ENCODE data around the gene QRFP.

Gene QRFP

DNA sequence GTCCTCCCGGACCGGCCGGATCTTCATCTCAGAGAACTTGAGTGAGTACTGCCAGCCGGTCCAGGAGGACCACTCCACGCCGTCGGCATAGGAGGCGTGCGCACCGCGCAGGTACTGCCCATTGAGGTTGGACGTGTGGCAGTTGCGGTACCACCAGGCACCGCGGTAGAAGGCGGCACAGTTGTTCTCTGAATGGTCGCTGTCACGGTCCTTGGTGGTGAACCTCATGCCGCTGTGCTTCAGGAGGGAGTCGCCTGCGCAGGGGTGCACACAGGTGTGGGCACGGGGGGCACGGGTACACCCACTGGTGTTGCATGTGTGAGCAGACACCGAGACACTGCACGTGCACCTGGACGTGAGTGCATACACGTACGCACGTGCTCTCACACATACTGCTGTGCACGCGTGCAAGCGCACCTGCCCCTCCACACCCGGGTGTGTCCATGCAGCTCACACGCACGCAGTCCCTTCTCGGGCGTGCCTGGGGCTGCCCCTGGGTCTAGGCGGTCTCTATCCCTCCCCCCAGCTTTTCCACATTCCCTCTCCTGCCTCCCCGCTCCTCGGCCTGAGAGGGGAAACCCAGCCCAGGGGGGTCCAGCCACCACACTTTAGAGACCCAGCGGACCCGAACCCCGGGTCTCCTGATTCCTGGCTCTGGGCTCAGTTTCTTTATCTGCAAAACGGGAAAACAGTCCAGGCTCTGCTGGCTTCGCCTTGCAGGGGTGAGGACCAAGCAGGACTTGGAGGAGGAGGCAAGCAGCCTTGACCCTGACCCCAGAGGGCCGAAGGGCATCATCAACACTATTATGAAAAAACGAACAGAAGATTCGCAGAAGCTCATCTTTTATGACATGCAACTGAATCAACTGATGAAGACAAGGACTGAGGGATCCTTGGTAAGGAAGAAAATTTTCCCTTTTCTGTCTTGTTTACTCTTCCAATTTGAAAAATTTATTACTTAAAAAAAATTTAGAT lies 7.7 kb upstream of the QRFP start:
- no peak for DNase-seq

DNA sequence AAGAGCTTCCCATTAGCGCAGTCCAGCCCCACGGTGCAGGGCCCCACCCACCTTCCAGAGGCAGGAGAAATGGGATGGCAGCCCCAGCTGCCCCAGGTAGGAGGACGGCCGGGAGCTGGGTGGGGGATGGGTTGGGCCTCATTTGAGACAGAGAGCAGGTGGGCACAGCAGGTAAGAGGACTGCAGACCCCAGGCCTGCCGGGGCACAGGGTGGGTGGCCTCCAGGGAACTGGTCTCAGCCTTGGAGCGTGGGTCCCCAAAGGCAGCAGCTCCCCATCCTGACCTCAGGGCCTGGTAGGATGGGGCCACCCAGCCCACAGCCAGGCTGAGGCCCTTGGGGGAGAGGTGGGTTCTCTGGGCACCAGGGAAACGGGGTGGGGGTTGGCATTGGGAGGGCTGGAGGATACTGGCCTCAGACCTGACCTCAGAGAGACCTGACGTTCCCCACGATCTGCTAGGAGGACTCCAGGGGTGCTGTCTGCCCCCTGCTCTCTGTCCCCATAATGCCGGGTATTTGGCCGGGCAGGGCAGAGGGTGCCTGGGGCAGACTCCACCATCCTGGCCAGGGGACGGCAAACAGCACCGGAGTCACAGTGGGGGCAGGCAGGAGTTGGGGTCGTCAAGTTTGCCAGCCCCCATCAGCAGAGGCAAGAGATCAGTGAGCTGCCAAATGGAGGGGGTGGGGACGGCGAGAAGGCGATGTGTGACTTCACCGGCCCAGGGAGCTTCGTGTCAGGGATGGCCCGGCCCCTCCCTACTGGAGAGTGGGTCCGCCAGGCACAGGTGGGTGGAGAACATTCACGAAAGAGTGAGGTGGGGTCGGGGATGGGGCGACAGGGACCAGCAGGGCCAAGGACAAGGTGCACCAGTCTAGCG lies 6.8 kb upstream of the QRFP start:
- DNase-seq: no peak

DNA sequence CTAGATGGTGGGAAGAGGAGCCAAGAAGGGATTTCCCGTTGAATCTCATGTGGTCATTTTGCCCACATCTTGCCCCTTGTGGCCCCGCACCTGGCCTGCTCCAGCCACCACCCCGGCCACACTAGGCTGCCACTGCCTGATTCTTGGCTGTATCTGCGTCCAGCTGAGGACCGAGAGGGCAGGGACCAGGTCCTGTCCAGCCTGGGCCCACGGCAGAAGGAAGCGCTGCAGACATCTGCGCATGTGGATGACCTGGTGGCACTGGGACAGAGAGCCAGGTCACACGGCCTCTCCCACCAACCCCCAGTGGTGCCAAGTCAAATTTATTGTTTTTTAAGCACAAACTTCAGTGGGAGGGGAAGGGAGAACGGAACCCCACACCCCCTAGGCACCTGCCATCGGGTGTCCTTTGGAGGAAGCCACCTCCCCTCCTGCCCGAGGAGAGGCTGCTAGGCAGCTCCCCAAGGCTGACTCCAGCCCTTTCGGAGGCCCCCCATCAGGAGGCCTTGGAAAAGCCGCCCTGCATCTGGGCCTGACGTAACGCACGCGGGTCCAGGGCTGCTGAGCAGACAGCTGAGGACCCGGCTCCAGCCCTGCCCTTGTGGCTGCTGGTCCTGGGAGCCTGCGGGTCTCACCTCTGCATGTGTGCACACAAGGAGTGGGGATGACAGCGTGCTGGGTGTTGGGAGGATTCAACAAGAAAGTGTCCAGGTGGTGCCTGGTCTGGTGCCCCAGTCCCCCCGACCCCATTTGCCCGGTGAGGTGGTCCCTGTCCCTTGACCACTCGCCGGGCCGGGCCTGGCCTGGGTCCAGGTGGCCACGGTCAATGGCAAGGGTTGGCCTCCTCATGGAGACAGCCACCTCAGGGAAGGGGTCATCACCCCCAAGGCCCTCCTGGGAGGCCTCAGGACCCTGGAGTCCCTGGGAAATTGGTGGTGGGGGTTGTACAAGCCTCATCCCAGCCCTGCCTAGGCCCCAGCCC lies 5.9 kb upstream of the QRFP start:
- no peak for DNase-seq

DNA sequence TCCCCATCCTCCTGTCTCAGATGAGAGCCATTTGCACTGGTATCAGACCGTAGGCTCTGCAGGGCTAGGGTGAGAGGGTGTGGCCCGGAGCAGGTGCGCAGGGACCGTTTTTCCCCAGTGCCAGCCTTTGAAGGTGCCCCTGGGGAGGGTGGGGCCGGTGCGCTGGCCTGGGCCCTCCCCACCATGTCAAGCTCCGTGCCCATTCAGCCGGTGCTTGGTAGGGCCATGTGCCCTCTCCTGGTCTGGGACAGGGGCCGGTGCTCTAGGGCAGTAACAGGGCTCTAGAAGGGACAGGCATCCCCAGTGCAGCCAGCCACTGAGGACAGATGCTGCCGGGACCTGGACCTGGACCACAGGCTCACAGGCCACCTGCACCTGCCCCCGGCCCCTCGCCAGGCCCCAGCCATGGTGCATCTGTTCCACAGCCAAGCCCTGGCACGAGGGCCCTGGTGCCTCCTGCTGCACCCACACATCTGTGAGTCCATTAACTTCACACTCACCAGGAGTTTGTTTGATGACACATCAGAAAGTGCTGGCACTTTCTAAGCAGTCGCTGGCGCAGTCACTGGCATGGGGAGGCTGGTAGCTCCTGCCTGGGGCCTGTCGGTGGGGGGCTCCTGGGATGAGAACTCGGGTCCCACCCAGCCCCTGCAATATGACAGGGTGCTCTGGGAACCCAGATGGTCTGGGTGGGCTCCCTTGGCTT lies 5.0 kb upstream of the QRFP start:
- DNase-seq: no peak

DNA sequence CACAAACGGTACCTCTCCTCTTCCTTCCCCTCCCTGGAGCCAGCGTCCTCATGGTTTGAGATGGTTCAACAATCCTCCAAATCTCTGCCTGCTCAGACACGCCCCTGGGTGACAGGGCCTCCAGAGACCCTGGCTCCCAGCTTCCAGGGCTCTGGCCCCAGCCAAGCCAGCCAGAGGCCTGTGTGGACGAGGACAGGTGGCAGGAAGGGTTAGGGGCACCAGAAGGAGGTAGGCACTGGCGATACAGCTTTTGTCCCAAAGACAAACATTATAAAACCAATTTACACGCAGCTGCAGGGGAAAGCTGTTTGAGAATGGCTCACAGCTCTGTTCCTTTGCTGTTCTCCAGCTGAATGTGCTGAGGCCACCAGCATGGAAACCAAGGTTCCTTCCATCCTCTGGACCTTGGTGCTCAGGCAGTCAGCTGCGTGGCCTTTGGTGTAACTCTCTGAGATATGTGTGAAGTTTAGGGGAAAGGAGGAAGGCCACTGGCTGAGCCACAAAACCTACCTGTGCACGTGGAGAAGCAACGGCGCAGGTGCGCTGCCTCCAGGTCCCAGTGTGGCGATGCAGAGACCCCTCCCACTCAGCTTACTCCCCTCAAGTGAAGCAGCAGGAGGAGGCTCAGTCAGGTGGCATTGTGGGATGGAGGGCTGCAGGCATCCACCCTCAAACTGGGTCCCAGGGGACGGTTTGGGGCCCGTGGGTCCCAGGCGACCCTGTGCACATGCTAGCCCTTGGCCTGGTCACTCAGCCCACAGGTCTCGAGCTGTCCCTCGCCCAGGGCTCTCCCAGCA lies 4.3 kb upstream of the QRFP start:
- no peak for DNase-seq

DNA sequence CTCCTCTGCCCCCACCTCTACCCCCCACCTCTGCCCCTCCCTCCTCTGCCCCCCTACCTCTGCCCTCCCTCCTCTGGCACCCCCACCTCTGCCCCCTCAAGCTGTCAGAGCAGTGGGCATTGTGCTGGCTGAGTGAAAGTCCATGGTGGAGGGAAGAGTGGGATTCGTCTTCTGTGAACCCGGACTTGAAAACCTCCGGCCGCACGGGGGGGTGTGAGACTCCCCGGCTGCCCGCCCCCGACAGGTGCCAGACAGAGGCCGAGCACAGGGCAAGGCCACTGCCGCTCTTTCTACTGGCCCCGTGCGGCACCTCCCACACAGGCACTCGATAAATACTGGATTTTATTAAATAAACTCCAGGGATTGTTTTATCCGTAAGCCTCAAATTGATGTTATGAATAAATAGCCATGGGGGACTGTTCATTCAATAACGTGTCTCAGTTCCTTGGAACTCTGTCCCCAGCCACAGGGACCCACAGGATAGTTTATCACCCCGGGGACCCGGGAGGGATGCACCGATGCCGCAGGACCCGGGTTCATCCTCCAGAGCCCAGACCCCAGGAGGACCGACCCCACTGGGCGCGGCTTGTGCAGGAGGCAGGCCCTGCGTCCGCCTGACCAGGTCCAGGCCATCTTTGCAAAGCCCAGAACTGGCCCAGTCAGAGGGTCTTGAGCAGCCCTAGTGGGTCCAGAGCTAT lies 2.6 kb upstream of the QRFP start:
- no peak for DNase-seq

DNA sequence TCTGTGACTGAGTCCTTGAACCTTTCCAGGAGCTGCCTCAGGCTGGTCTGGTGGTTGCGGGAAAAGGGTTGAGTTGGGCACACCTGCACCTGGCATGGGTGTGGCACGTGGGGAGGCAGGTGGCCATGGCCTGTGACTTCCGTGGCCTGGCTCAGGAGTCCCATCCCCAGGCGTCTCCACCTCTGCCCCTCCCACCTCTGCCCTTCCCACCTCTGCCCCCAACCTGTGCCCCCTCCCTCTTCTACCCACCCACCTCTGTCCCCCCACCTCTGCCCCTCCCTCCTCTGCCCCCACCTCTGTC lies 1.9 kb upstream of the QRFP start:
- DNase-seq: no peak

DNA sequence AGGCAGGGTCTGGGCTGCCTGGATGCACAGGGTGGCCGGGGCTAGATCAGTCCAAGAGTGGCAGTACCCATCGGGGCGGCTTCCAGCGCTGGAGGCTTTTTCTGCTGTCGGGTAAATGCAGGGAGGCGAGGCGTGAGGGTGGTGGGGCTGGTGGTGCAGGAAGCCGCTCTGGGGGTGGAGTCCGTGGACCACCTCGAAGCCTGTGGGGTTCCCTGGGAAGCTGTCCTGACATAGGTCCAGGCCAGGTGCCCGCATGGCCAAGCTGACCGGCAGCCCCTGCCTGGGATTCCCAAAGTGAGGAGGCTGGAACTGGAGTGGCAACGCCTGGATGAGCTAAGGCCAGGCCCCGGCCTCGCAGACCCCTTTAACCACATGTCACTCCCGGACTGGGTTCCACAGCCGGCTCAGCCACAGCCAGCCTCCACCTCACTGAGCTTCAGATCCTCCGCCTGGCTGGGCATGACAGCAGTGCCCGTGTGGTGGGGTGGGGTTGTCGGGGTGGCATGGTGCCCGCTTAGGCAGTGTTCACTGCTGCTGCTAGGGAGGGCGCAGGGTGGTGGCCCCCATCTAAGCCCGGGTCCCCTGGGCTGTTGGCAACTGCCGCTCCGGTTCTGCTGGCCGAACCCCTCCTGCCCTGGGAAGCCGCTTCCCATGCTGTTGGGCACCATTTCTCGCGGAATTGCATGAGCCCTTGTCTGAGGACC lies 1.4 kb upstream of the QRFP start:
- DNase-seq: no peak

DNA sequence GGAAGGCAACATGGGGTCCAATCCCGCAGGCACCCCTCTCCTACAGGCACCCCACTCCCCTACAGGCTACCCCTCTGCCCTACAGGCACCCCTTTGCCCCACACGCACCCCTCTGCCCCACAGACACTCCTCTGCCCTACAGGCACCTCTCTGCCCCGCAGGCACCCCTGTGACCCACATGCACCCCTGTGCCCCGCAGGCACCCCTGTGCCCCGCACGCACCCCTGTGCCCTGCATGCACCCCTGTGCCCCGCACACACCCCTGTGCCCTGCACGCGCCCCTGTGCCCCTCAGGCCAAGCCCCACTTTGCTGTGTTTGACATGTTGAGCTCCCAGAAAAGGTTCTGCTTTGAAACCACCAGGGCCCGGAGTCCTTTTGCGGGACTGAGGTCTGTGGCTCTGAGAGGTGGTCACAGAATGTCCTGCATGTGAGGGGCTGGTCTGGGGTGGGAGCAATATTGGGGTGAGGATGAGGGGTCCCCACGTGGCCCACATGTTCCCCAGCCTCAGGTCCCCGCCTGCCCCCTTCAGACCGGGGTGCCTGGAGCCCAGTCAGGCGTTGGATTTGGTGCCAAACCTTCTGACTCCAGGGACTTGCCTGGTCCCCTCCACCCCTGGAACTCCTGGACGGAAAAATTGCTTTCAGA lies 616 bp upstream of the QRFP start:
- no peak for DNase-seq

DNA sequence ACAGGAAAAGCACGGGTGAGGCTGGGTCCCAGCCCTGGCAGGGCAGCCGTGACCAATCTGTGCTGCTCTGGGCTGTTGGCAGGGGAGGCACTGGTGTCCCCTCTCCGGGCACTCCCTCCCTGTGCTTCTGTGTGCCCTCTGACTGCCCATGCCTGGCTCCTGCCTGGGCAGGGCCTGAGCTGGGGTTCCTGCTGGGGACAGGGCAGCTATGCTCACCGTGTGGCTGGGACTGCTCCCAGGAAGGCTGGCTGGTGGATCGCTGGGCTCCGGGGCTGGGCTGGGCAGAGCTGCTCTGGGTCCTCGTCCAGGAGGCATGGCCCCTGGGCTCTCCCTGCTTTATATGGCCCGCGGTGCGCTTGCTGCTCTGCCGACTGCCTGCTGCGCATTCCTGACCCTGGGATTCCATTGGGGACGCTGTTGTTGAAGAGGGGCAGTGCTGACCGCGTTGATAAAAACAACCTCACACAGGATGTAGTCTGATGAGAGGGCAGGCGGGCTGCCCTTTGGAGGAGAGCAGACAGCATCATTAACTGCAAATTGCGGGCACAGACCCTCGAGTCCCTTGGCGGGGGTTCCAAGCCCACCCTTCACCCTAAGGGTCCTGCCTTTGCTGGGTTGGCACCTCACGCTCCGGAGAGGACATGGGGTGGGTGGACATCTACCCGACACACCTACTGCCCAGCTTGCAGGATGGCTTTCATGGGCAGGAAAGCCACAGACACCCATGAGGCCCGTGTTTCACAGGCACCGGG lies 955 bp downstream of the QRFP start:
- DNase-seq: no peak

DNA sequence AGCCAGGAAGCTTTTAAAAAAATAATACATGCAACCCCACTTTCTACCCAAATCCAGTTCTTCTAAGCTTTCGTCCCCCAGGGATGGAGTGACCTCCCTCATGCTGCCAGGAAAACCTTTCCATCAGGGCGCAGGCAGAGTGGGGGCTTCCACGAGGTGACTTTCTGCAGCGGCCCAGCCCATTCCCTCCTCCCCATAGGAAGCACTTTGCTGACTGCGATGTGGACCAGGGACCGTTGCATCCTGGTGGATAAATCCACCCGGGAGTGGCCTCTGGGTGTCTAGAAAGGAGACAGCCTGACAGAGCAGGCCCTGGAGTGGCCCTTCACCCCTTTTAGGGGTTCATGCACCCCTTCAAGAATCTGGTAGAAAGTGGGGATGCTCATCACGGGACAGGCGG lies 1.6 kb downstream of the QRFP start:
- DNase-seq: no peak

DNA sequence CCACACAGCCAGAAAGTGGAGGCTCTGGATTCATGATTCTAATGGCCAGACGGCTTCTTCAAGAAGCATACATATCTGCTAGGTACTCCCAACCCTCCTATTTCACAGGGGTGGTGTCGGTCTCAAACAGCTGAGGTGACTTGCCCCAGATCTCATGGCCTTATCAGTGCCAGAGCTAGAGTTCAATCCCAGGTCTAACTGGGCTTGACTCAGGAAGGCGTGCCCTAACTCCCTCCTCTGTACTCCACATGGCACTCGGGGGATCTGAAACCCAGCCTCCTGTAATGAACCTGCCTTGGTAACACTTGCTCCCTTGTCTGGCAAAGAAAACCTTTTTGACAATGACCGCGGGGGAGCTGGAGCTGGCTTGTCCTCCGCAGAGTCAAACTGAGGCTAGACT lies 2.1 kb downstream of the QRFP start:
- no peak for DNase-seq

DNA sequence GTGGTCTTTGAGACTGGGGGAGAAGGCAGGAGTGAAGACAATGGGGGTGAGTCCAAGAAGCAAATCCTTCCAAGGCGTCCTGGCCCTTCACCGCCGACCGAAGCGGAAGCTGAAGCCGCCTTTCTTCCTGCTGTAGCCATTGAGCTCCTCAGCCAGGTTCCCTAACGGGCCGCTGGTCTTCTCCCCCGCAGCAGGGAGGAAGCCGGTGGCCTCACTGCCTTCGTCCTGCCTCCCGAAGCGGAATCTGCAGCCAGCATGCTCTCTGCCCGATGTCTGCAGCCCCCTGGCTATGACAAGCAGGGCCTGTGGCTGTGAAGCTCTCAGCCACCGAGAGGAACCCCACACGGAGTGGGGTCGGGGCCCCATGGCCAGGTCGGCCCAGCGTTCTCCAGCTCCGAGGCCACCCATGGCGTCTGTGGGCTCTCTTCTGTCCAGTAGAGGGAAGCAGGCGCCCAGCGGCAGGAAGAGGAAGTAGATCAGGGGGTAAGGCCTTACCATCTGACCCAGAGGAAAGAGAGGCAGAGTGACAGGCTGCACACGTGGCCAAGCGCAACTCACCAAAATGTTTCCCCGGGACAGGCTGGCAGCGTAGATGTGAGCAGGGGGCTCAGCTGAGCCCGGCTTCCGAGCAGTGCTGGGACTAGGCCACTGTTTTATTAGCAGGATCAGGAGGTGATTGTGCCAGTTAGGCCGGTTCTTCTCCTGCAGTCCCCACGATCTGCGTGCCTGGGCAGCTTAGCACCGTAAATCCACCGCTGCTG lies 3.1 kb downstream of the QRFP start:
- DNase-seq: no peak

DNA sequence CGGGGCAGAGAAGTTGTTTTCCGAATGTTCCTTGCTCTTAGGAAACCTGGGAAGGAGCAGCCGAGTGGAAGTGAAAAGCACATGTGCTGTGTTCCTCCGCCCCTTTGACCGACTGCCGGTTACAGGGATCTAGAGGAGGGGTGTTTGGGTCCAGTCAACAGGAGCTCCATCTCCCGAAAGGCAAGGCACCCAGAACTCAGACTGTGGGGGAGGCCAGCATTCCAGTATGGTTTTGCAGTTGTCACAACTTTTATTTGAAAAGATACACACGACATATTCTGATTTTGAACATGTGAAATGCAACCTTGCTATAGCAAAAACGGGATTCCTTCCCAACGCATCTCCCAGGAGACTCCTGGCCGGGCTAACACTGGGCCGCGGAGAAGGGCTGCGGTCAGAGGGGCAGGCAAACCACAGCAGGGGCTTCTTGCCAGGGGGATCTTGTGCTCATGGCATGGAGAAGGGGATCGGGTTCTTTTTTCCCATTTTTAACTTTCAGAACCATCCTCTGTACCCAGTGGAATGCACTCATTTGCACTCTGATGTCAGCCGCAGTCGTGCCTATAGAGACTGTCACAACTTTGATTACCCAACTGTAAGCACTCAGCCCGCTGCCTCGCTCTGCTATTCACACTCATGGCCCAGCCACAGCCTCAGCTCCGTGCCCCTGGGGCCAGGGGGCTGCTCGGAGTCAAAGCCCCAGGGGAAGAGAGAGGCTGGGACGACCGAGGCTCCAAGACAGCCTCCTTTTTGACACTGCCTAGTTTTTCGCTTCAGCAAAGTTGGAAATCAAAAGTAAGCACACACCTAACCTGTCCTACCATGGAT lies 3.9 kb downstream of the QRFP start:
- DNase-seq: no peak

DNA sequence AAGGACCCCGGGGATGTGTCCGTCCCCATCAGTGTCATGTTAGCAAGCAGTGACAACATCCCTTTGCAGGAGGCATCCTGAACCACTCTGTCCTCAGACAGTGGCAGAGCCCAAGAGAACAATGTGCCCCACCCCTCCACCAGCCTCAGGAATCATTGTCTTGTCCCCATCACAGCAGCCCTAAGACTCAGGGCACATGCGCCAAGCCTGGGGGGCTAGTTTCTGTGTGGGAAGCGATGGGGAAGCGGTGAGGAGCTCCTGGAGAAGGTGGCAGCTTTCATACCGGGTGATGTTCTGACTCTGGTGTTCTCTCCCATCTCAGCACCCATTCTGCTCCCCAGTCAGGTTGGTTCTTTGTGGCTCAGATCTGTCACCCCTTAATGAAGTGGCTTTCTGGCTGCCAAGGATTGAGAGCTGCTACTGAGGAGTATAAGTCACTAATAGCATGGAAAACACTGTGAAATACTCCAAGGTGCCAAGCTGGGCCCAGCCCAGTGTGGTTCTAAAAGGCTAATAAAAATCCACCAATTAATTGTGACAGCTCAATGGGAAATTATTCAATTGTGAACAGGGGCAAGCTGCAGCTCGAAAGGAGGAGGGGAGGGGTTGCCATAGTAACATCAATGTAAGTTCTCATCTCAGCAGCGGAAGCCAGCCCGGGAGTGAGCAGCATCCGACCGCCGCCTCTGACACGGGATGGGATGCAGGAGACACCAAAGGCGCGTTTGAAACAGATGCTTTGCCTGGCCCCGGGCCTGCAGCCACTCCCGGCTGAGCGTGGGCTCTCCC lies 4.7 kb downstream of the QRFP start:
- no peak for DNase-seq

Data from fibroblast of skin of right biceps (primary cell).